ENCODE data around the gene RFX1.

- TF ChIP-seq YY1 (IDR thresholded peaks at IDR 0.05; ENCODE audit: insufficient read depth, insufficient read length): no peak
- TF ChIP-seq SUZ12 (IDR thresholded peaks at IDR 0.05; ENCODE audit: extremely low read depth, insufficient read depth, insufficient read length): no peak
These were observed 49.8 kb downstream of the RFX1 start for GRCh38 chr19:13956365-13956744.
